Activated CD4-positive, alpha-beta T cell treated with anti-CD3 and anti-CD28 coated beads, Interleukin-2, amount 10 ng/mL, durations not matched to agents 7 days and 5 days (primary cell): ENCODE data around the gene CDH18. TPM values are rescaled to one million over a fixed set of nuclear protein-coding genes. Genes with fewer than 3 reads are reported as not detected.

Experiments
- CTCF ChIA-PET: fragments of 350-600 bp; sonication (Branson Sonifier 250); formaldehyde crosslinking; loops from one replicate; lab custom pipeline; 2021; ENCODE audit warnings: antibody characterized with exemption; lab: Charles Lee
- POLR2A ChIA-PET: fragments of 350-600 bp; sonication (Branson Sonifier 250); formaldehyde crosslinking; loops from one replicate; lab custom pipeline; 2021; ENCODE audit warnings: antibody characterized with exemption; lab: Charles Lee
- DNase-seq: peaks from one replicate; pipeline ENCODE4 v3.0.0-alpha.2; 2020
- H3K27ac Mint-ChIP-seq: one replicate; pipeline ENCODE4 v1.8.0; 2021; ENCODE audit warnings: mild to moderate bottlenecking, moderate library complexity, mixed read lengths
- H3K27me3 Mint-ChIP-seq: one replicate; pipeline ENCODE4 v1.8.0; 2021; ENCODE audit warnings: mixed read lengths
- H3K36me3 Mint-ChIP-seq: one replicate; pipeline ENCODE4 v1.8.0; 2021; ENCODE audit warnings: low read depth, mixed read lengths
- H3K4me1 Mint-ChIP-seq: one replicate; pipeline ENCODE4 v1.8.0; 2021; ENCODE audit warnings: mixed read lengths
- H3K4me3 Mint-ChIP-seq: one replicate; pipeline ENCODE4 v1.8.0; 2021; ENCODE audit warnings: mild to moderate bottlenecking, moderate library complexity, mixed read lengths
- H3K9me3 Mint-ChIP-seq: one replicate; pipeline ENCODE4 v1.8.0; 2021; ENCODE audit warnings: mixed read lengths
- total RNA-seq, 2 experiments: library from RNA; stranded (reverse); gene quantifications; one replicate each; pipeline ENCODE4 v1.2.3, GENCODE V29; 2021

Gene CDH18
- total RNA-seq, 2 experiments from 2014 or later: not detected

DNA sequence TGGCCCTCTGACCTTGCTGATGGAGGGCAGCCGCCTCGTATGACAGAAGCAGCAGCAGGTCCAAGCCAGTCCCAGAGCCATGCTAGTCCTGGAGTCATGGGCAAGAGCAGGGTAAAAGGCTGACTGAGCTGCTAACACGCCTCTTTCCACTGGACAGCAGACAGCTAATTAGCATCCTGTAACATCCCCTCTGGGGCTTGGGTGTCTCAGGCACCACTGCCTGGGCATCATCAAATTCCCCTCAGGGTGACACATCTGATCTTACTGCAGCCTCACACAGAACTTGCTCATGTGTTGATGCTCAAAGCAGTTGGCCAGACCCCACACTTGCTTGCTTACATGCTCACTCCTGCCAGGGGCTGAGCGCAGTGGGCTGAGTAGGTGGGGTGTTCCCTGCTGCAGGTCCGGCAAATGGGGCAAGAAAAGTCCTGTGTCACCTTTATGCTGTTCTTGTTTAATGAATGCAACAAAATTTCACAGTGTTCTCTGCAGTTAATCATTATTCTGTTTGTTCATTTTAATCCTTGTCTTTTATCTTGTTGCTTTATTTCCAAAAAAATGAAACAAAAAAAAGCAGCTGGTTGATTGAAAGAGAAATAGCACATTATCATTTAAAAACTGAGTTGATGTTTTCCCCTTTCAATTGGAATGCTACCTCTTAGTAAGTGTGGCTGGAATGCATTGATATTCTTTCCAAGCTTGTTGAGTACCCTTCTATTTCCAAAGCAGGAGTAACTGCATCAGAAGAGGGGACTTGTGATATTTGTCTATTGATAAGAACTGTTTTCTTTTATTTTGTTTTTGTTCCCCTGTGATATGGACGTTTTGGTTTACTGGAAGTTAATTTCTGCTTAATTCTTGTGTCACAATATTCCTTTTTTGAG is 254.1 kb downstream of the CDH18 start:
- Mint-ChIP-seq H3K27ac (no peak overlapping the region), H3K9me3 (peaks cover 8% of the 10 kb centered on the region), H3K27me3 (no peaks in the 10 kb centered on the region), H3K4me3 (no peak overlapping the region), H3K4me1 (no peaks in the 10 kb centered on the region), H3K36me3 (no peaks in the 10 kb centered on the region)
- POLR2A ChIA-PET: no interaction called here
- CTCF ChIA-PET: no interaction called here
- no peak for DNase-seq

DNA sequence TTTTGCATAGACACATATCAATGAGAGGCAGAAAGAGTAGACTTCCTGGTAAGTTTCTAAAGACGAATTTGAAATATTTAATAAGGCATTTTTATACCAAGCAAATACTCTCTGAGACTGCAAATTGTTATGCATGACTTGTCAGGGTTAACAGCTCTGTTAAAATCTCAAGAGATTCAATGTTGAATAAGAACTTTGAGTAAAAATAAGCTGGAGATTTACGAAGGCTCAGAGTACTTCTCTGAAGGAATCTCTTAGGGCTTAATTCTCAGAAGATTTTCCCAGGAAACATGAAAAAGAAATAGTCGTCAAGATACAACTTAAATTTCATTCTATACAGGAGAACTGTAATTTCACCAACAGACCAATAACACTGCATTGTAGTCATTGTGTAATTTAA is 259.4 kb downstream of the CDH18 start:
- no peak for DNase-seq
- no peak overlapping the region for H3K27ac Mint-ChIP-seq
- H3K4me3 Mint-ChIP-seq: no peak overlapping the region
- no peaks in the 10 kb centered on the region for H3K27me3 Mint-ChIP-seq
- peaks cover 6% of the 10 kb centered on the region for H3K9me3 Mint-ChIP-seq
- no peaks in the 10 kb centered on the region for H3K4me1 Mint-ChIP-seq
- no peaks in the 10 kb centered on the region for H3K36me3 Mint-ChIP-seq
- ChIA-PET POLR2A (no interaction called here), CTCF (no interaction called here)

GRCh38 chr5:19719109-19719508 is 268.9 kb downstream of the CDH18 start:
- Mint-ChIP-seq H3K36me3 (no peaks in the 10 kb centered on the region), H3K27me3 (no peaks in the 10 kb centered on the region), H3K27ac (no peak overlapping the region), H3K4me3 (no peak overlapping the region), H3K4me1 (no peaks in the 10 kb centered on the region), H3K9me3 (no peaks in the 10 kb centered on the region)
- ChIA-PET POLR2A (no interaction called here), CTCF (no interaction called here)
- DNase-seq: no peak

DNA sequence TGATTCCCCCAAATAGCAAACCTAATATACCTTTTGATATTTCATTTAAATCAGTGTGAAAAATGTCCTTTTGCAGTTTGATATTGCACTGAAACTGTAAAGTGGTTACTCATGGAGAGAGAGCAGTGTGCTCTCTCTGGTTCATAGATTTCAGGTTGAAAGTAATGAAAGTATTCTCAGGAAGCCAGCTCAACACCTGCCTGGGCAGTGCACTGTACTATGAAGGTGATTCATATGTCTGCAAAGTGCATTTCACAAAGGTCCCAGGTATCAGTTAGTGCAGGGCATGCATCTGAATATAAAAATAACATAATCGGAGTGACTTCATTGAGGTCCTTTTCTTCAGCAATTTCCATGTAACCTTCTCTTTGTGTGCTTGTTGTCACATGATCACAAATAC is 274.3 kb downstream of the CDH18 start:
- no peaks in the 10 kb centered on the region for H3K9me3 Mint-ChIP-seq
- H3K36me3 Mint-ChIP-seq: no peaks in the 10 kb centered on the region
- no peak overlapping the region for H3K27ac Mint-ChIP-seq
- no peaks in the 10 kb centered on the region for H3K27me3 Mint-ChIP-seq
- H3K4me1 Mint-ChIP-seq: no peaks in the 10 kb centered on the region
- DNase-seq: no peak
- no peak overlapping the region for H3K4me3 Mint-ChIP-seq
- ChIA-PET CTCF (no interaction called here), POLR2A (no interaction called here)

- no peak overlapping the region for H3K27ac Mint-ChIP-seq
- POLR2A ChIA-PET: no interaction called here
Observed at GRCh38 chr5:19709403-19709802, 278.6 kb downstream of the CDH18 start.

DNA sequence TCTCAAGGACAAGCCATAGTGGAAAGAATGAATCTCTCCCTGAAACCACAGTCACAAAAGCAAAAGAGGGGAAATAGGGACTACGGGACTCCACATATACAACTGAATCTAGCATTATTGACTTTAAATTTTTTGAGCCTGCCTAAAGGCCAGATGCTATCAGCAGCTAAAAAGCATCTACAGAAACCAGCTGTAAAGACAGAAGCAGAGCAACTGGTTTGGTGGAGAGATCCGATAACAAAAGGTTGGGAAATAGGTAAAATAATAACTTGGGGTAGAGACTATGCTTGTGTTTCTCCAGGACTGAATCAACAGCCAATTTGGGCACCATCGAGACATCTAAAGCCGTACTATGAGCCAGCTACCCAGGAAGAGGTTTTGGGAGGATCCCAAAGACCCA is 281.2 kb downstream of the CDH18 start:
- no peaks in the 10 kb centered on the region for H3K27me3 Mint-ChIP-seq
- H3K4me1 Mint-ChIP-seq: no peaks in the 10 kb centered on the region
- POLR2A ChIA-PET: no interaction called here
- H3K36me3 Mint-ChIP-seq: no peaks in the 10 kb centered on the region
- H3K9me3 Mint-ChIP-seq: peaks cover 14% of the 10 kb centered on the region
- no peak for DNase-seq
- CTCF ChIA-PET: no interaction called here
- H3K27ac Mint-ChIP-seq: no peak overlapping the region
- no peak overlapping the region for H3K4me3 Mint-ChIP-seq

More at GRCh38 chr5:19709403-19709802, 278.6 kb downstream of the CDH18 start:
- DNase-seq: no peak
- H3K4me1 Mint-ChIP-seq: no peaks in the 10 kb centered on the region
- H3K4me3 Mint-ChIP-seq: no peak overlapping the region
- no peaks in the 10 kb centered on the region for H3K36me3 Mint-ChIP-seq
- peaks cover 5% of the 10 kb centered on the region for H3K9me3 Mint-ChIP-seq
- CTCF ChIA-PET: no interaction called here
- H3K27me3 Mint-ChIP-seq: no peaks in the 10 kb centered on the region

GRCh38 chr5:19701731-19702130 is 286.3 kb downstream of the CDH18 start:
- no peak for DNase-seq
- no peak overlapping the region for H3K4me3 Mint-ChIP-seq
- no peaks in the 10 kb centered on the region for H3K36me3 Mint-ChIP-seq
- no peaks in the 10 kb centered on the region for H3K4me1 Mint-ChIP-seq
- no peaks in the 10 kb centered on the region for H3K27me3 Mint-ChIP-seq
- CTCF ChIA-PET: no interaction called here
- peaks cover 14% of the 10 kb centered on the region for H3K9me3 Mint-ChIP-seq
- POLR2A ChIA-PET: no interaction called here
- H3K27ac Mint-ChIP-seq: no peak overlapping the region

- CTCF ChIA-PET: no interaction called here
- H3K4me1 Mint-ChIP-seq: no peaks in the 10 kb centered on the region
- POLR2A ChIA-PET: no interaction called here
- no peak for DNase-seq
- no peak overlapping the region for H3K27ac Mint-ChIP-seq
- H3K36me3 Mint-ChIP-seq: no peaks in the 10 kb centered on the region
- H3K27me3 Mint-ChIP-seq: no peaks in the 10 kb centered on the region
- H3K9me3 Mint-ChIP-seq: no peaks in the 10 kb centered on the region
- H3K4me3 Mint-ChIP-seq: no peak overlapping the region
Observed at GRCh38 chr5:19694949-19695611, 292.9 kb downstream of the CDH18 start.

DNA sequence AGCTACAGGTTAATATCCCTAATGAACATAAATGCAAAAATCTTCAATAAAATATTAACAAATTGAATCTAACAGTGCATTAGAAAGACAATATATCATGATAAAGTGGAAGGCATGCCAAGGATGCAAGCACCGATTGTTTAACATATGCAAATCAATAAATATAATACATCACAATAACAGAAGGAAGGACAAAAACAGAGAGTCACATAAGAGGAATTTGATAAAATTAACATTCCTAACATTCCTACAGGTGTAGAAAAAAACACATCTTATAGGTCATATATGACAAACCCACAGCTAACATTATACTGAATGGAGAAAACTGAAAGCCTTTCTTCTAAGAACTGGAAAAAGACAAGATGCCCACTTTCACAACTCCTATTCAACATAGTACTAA is 297.0 kb downstream of the CDH18 start:
- POLR2A ChIA-PET: no interaction called here
- H3K4me1 Mint-ChIP-seq: no peaks in the 10 kb centered on the region

GRCh38 chr5:19685473-19685872 is 302.5 kb downstream of the CDH18 start:
- Mint-ChIP-seq H3K27ac (no peak overlapping the region), H3K4me1 (no peaks in the 10 kb centered on the region), H3K9me3 (peaks cover 10% of the 10 kb centered on the region), H3K27me3 (no peaks in the 10 kb centered on the region), H3K4me3 (no peak overlapping the region), H3K36me3 (no peaks in the 10 kb centered on the region)
- POLR2A ChIA-PET: no interaction called here
- no peak for DNase-seq
- CTCF ChIA-PET: no interaction called here

More for the DNA sequence above, 297.0 kb downstream of the CDH18 start:
- CTCF ChIA-PET: no interaction called here
- Mint-ChIP-seq H3K36me3 (no peaks in the 10 kb centered on the region), H3K4me3 (no peak overlapping the region), H3K27me3 (no peaks in the 10 kb centered on the region), H3K27ac (no peak overlapping the region), H3K9me3 (peaks cover 8% of the 10 kb centered on the region)
- DNase-seq: no peak

DNA sequence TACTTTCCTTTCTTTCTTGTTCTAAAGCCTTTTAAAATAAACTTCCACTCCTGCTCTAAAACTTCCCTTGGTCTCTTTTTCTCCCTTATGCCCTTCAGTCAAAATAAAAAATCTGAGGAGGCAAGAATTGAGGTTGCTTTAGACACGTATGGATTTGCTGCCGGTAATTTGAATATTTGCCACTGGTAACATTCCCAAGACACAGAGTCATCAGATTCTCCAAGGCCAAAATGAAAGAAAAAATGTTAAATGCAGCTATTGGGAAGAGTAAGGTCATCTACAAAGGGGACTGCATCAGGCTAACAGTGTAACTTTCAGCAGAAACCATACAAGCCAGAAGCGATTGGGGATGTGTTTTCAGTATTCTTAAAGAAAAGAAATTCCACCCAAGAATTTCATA is 311.1 kb downstream of the CDH18 start:
- POLR2A ChIA-PET: no interaction called here
- Mint-ChIP-seq H3K27me3 (no peaks in the 10 kb centered on the region), H3K4me3 (no peak overlapping the region), H3K9me3 (peaks cover 13% of the 10 kb centered on the region), H3K27ac (no peak overlapping the region), H3K4me1 (no peaks in the 10 kb centered on the region), H3K36me3 (no peaks in the 10 kb centered on the region)
- CTCF ChIA-PET: no interaction called here
- DNase-seq: no peak

GRCh38 chr5:19660679-19661078 is 327.3 kb downstream of the CDH18 start:
- Mint-ChIP-seq H3K27ac (no peak overlapping the region), H3K4me1 (no peaks in the 10 kb centered on the region), H3K9me3 (peaks cover 4% of the 10 kb centered on the region), H3K36me3 (no peaks in the 10 kb centered on the region), H3K27me3 (no peaks in the 10 kb centered on the region), H3K4me3 (no peak overlapping the region)
- CTCF ChIA-PET: no interaction called here
- POLR2A ChIA-PET: no interaction called here
- DNase-seq: no peak

DNA sequence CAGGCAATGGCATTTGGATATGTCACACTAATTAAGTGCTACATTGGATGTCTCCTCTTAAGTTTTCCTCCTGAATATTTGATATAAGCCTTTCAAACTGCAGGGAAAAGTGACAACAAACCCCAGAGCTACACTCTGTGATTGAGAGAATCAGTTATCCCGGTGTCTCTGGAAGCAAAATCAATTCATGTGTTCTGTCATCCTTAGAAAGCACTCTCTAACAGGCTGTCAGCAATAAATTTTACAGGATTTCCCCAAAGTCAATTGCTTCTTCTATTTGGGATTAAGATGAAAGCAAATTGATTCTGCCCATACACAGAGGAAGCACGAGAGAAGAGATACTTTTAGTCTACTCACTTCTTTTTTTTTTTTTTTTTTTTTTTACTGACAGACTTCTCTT is 332.4 kb downstream of the CDH18 start:
- Mint-ChIP-seq H3K27me3 (no peaks in the 10 kb centered on the region), H3K36me3 (no peaks in the 10 kb centered on the region), H3K4me1 (no peaks in the 10 kb centered on the region), H3K9me3 (peaks cover 6% of the 10 kb centered on the region), H3K27ac (no peak overlapping the region), H3K4me3 (no peak overlapping the region)
- CTCF ChIA-PET: no interaction called here
- POLR2A ChIA-PET: no interaction called here
- DNase-seq: no peak
